Stimulated activated CD8-positive, alpha-beta memory T cell treated with anti-CD3 and anti-CD28 coated beads, Interleukin-7, amount 100 ng/mL, for 1 hour (primary cell): ENCODE data around the gene HCAR3.
"Not testable (repeated sequence)": the region's sequence is repeated elsewhere in the genome, so short reads cannot be mapped to it uniquely, and the experiment has no call there.

Experiments
- DNase-seq, 2 donors: peaks; one replicate each; pipeline ENCODE4 v3.0.0-alpha.2; 2020; ENCODE audit warnings: low read depth in 2 of 2

The HCAR3 gene

DNA sequence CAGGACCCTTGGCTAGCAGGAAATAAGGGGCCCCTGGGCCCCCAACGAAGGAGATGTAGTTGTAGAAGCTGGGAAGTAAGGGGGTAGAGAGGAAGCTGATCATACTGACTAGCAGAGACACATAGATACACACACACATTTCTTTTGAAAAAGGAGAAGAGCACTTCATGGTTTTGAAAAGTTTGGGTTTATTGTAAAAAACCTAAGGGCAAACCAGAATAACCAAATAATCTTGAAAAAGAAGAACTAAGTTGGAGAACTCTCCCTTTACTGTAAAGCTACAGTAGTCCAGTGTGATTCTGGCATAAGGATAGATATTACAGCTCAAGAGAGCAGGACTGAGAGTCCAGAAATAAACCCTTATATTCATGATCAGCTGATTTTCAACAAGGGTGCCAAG is 5.8 kb upstream of the HCAR3 start:
- no peak for DNase-seq

DNA sequence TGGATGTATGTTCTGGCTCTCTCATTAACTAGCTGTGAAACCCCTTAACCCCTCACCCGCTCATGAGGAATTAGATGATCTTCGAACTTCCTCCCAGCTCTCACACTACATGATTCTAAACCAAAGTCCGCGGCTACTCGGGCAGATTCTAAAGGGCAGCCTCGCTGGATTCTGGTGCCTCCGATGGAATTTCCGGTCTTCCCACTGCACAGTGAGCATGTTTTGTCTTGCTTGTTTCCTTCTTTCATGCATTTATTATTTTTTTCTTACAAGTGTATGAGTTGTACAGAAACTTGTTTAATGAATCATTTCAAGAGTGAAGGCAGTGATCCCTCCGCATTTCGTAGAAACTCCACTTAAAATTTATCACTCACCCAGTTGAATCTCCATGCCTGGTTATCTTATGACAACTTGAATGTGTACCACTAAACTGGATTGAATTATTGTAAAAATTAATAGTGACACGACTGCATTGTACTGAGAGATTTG is 4.5 kb upstream of the HCAR3 start:
- DNase-seq: no peak

- not testable (repeated sequence) for DNase-seq
These were observed 1.4 kb downstream of the HCAR3 start for GRCh38 chr12:122715211-122715610.

- not testable (repeated sequence) for DNase-seq
These were observed 3.0 kb downstream of the HCAR3 start for GRCh38 chr12:122713491-122714188.

DNA sequence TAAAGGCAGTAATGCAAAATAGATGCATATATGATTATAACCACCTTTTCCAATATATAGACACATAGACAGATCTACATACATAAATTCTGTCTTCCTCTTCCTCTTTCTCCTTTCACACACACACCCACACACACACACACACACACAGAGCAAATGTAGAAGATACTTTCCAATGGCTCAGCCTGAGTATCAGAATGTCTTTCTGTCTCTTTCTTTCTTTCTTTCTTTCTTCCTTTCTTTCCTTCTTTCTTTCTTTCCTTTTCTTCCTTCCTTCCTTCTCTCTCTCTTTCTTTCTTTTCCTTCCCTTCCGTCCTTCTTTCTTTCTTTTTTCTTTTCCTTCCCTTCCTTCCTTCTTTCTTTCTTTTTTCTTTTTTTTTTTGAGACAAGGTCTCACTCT is 5.3 kb downstream of the HCAR3 start:
- not testable (repeated sequence) for DNase-seq

GRCh38 chr12:122710341-122710740 is 6.3 kb downstream of the HCAR3 start:
- not testable (repeated sequence) for DNase-seq

- not testable (repeated sequence) for DNase-seq
These were observed 7.3 kb downstream of the HCAR3 start for GRCh38 chr12:122709287-122709686.

DNA sequence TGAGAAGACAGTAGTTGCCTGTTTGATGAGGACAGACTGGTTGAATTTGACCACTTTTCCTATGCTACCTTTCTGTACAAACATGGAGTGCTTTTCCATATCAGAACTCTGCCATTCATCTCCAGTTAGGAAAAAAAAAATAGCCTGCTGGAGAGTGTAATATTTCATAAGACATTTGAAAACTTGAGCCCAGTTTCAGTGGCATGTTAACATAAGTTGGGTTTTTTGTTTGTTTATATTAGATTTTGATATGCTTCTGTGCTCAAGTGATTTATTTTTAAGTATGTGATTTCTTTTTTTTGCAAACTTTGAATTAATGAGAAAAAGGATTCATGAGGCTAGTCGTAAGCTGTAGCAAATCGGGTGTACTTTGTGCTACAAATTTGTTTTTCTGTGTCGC is 12.8 kb downstream of the HCAR3 start:
- DNase-seq: not testable (repeated sequence)

DNA sequence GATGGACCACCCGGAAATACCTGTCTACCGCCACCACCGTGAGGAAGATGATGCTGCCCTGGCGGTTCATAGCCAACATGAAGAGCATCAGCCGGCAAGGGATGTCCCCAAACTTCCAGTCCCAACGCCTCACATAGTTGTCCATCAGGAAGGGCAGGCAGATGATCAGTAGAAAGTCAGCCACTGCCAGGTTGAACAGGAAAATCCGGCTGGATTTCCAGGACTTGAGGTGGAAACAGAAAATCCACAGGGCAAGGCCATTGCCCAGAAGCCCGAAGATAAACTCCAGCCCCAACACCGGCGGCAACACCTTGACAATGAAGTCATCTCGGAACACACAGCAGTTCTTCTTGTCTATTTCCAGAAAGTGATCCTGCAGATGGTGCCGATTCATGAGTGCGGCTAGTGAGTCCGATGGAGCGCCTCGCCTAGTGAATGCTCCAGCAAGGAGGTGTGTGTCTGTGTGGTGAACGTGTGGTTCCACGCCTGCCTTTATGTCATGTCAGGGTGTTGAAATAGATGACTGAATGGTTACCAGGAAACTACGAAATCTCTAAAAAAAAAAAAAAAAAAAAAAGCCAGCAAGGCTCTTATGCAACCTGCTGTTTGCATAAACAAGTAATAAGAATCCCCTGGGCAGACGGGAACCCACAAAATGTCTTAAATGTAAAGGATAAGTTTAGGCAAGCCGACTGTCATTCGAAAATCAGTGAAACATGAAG is 13.6 kb downstream of the HCAR3 start, which contains the start of gene HCAR2:
TSS of gene HCAR2 (minus strand) at position 468 of the 722 bp plus-strand sequence. CDS start at position 394, 74 bp downstream.
- not testable (repeated sequence) for DNase-seq

DNA sequence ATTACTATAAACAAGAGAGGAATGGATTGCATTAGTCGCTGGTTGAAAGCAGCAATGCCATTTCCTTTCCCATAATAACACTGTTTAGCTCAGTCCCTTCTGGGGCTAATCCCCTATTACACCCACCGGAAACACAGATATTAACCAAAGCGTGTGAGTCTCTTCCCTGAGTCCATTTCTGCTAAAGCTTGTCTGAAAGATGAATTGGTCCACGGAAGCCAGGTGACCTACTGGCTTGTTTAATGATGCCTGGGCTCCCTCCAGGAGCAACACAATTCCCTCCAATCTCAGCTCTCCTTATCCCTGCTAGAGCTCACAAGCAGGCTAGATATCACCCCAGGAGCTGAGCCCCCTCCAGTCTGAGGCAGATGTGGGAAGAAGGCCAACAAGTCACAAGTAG is 15.1 kb downstream of the HCAR3 start:
- DNase-seq: not testable (repeated sequence)

GRCh38 chr12:122700038-122700710 is 16.4 kb downstream of the HCAR3 start:
- DNase-seq: not testable (repeated sequence)

- not testable (repeated sequence) for DNase-seq
These were observed 19.7 kb downstream of the HCAR3 start for GRCh38 chr12:122696922-122697321.

DNA sequence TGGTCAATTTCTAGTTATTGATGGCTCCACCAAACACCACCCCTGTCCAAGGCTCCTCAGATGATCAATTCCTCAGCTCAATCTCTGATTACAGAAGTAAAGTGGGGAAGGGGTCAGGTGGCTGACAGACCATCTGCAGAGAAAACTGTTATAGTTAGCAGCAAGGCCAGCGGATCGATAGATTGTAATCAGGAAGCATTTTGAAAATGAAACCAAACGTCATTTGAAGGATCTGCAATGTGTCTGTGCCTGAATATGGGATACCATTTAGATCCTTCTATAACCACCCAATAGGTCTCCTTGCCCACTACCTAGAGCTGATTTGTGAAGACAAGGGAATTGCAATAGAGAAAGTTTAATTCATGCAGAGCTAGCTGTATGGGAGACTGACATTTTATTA is 25.0 kb downstream of the HCAR3 start:
- no peak for DNase-seq

DNA sequence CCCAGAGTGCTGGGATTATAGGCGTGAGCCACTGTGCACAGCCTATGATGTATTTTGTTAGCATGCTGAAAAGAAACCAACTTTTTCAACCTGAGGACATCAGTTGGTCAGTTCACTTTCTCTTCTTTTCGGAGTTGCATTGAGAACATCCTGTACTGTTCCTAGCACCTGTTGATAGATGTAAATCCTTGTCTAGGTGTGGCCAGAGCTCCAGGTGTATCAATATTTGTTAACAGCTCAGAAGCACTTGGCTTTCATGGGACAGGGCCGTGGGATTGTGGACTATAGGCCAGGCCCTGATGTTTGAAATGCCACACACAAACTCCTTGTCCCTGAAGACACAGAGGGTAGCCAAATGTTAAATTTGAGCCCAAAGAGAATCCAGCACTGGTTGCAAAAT is 28.3 kb downstream of the HCAR3 start:
- no peak for DNase-seq

- DNase-seq: no peak
These were observed 29.5 kb downstream of the HCAR3 start for GRCh38 chr12:122687086-122687485.

GRCh38 chr12:122686538-122686937 is 30.1 kb downstream of the HCAR3 start:
- DNase-seq: no peak

DNA sequence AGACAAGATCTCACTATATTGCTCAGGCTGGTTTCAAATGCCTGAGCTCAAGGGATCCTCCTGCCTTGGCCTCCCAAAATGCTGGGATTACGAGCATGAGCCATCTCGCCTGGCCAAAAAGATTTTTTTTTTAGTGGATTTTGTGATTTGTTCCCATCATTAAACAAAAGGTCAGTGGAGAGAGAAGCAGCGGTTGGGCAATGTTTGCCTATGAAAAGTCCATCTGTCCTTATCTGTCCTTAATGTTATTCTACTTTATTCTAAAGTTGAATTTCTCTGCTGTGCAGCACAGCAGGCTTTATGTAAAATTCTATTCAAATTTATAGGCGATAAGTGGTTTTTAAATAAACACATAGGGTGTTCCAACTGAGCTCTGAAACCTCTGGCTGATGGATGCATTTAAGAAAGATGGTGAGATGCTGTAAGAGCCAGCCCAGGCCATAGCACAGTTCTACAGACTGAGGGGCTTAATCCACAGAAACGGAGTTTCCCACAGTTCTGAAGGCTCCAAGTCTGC is 32.3 kb downstream of the HCAR3 start:
- no peak for DNase-seq

DNA sequence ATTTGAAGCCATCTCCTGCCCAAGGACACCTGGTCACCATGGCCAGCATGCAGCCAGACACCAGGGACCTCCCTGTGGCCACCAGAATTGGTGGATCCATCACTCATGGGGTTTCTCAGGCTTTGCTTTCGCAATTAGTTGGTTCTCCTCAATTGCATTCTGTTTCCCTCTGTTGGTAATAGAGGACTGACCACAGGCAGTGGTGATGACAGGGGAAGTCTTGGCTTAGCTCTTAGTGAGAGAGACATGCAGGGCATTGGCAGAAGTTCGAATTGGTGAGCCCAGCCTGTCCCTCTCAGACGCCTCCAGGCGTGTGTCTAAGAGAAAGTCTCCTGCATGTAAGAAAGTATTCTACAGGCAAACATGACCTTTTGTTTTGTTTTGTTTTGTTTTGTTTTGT is 34.8 kb downstream of the HCAR3 start:
- DNase-seq: no peak

DNA sequence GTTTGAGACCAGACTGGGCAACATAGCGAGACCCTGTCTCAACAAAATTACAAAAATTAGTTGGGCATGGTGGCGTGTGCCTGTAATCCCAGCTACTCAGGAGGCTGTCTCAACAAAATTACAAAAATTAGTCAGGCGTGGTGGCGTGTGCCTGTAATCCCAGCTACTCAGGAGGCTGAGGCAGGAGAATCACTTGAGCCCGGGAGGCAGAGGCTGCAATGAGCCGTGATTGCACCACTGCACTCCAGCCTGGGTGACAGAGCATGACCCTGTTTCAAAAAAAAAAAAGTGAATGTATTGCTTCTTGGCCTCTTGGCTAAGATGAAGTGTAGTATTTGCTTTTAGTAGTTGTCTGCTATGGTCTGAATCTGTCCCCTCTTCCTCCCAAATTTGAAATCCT is 35.6 kb downstream of the HCAR3 start:
- not testable (repeated sequence) for DNase-seq

DNA sequence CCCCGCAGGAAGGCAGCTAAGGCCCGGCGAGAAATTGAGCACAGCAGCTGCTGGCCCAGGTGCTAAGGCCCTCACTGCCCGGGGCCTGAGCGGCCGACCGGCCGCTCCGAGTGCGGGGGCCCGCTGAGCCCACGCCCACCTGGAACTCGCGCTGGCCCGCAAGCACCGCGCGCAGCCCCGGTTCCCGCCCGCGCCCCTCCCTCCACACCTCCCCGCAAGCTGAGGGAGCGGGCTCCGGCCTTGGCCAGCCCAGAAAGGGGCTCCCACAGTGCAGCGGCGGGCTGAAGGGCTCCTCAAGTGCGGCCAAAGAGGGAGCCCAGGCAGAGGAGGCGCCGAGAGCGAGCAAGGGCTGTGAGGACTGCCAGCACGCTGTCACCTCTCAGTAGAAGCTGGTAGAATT is 39.8 kb downstream of the HCAR3 start:
- DNase-seq: not testable (repeated sequence)

DNA sequence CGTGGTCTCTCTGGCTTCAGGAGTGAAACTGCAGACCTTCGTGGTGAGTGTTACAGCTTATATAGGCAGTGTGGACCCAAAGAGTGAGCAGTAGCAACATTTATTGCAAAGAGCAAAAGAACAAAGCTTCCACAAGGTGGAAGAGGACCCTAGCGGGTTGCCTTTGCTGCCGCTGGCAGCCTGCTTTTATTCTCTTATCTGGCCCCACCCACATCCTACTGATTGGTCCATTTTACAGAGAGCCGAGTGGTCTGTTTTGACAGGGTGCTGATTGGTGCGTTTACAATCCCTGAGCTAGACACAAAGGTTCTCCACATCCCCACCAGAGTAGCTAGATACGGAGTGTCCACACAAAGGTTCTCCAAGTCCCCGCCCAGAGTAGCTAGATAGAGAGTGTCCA is 40.6 kb downstream of the HCAR3 start:
- DNase-seq: not testable (repeated sequence)

GRCh38 chr12:122672515-122672914 is 44.1 kb downstream of the HCAR3 start:
- no peak for DNase-seq
